ENCODE measurements around the gene BROX.

DNA sequence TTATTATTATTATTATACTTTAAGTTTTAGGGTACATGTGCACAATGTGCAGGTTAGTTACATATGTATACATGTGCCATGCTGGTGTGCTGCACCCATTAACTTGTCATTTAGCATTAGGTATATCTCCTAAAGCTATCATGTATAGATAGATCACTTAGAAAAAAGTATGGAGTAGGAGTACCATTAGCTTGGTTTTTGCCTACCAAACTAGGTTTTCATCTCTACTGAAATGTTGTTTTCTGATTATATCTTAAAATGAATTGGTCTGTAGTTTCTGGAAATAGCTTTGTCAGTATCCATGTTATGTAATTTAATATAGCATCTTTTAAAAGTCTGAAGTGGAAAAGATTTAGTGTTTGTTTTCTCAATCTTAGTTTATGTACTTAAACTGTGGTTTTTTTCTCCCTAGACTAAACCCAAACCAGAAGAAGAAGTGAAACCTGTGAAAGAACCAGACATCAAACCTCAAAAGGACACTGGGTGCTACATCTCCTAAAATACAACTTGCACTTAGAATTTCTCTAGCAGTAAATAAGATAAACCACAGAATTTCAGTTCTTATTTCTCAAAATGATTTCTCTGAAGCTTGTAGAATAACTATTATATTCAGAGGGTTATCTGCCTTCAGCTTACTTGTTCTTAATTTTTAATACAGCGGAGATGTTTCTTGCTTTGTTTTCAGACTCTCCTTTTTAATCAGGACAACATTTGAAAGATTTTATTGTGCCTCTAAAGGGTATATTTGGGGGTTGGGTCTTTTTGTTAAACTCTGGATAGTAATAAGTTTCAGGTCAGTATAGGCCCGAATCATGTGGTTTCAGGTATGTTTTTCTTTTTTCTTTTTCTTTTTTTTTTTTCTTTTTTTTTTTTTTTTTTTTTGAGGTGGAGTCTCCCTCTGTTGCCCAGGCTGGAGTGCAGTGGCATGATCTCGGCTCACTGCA lies 20.1 kb downstream of the BROX start:
- TF ChIP-seq, protein P1, sequence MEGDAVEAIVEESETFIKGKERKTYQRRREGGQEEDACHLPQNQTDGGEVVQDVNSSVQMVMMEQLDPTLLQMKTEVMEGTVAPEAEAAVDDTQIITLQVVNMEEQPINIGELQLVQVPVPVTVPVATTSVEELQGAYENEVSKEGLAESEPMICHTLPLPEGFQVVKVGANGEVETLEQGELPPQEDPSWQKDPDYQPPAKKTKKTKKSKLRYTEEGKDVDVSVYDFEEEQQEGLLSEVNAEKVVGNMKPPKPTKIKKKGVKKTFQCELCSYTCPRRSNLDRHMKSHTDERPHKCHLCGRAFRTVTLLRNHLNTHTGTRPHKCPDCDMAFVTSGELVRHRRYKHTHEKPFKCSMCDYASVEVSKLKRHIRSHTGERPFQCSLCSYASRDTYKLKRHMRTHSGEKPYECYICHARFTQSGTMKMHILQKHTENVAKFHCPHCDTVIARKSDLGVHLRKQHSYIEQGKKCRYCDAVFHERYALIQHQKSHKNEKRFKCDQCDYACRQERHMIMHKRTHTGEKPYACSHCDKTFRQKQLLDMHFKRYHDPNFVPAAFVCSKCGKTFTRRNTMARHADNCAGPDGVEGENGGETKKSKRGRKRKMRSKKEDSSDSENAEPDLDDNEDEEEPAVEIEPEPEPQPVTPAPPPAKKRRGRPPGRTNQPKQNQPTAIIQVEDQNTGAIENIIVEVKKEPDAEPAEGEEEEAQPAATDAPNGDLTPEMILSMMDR (IDR thresholded peaks at IDR 0.05), result no peak
- no peak for TF ChIP-seq POLR2A (IDR thresholded peaks at IDR 0.05)

Data from sigmoid colon (tissue), 3 donors.